Muscle of leg (tissue), 11 donors: ENCODE data around the gene CAMK2D. TPM values are rescaled to one million over a fixed set of nuclear protein-coding genes. Genes with fewer than 3 reads are reported as not detected.

Experiments used
- DNase-seq: peaks from one replicate; pipeline ENCODE4 v3.0.0; 2013
- H3K27ac ChIP-seq: one replicate; pipeline ENCODE4 v1.5.1; 2013; ENCODE audit warnings: mild to moderate bottlenecking, low read length, control low read depth
- H3K27me3 ChIP-seq: one replicate; pipeline ENCODE4 v1.6.1; 2013; ENCODE audit warnings: low read length; ENCODE audit not compliant: control insufficient read depth, insufficient read depth
- H3K36me3 ChIP-seq: one replicate; pipeline ENCODE4 v1.6.1; 2013; ENCODE audit warnings: low read length; ENCODE audit not compliant: control insufficient read depth, insufficient read depth
- H3K4me1 ChIP-seq: one replicate; pipeline ENCODE4 v1.6.1; 2013; ENCODE audit warnings: low read length; ENCODE audit not compliant: control insufficient read depth, insufficient read depth
- H3K4me3 ChIP-seq: one replicate; pipeline ENCODE4 v1.5.1; 2013; ENCODE audit warnings: low read length, control low read depth
- H3K9me3 ChIP-seq: replicated peaks from 2 replicates; pipeline ENCODE4 v1.6.1; 2013; ENCODE audit warnings: low read depth, low read length; ENCODE audit not compliant: control insufficient read depth
- WGBS: methylation state at CpG from one replicate; pipeline ENCODE4 v1.1.5; 2013; ENCODE audit warnings: missing lambda C conversion rate; ENCODE audit not compliant: insufficient coverage; 5-methylcytosine and 5-hydroxymethylcytosine counted together
- polyA plus RNA-seq, 8 donors: library from polyadenylated mRNA; unstranded; fragments of 120-200 nt; gene quantifications; one replicate each; pipeline versions ENCODE4 v1.2.1 to v1.2.3, GENCODE V29; 2013; ENCODE audit warnings: inconsistent platforms in 1 of 8, low replicate concordance in 1 of 8; ENCODE audit not compliant: insufficient read length in 8 of 8, insufficient read depth in 1 of 8
- total RNA-seq: library from RNA; stranded (reverse); fragments of 120-200 nt; gene quantifications from one replicate; pipeline ENCODE4 v1.2.4, GENCODE V29; 2013

The CAMK2D gene
- total and polyA plus RNA-seq, 9 donors = 115 to 183 (median 150) TPM

DNA sequence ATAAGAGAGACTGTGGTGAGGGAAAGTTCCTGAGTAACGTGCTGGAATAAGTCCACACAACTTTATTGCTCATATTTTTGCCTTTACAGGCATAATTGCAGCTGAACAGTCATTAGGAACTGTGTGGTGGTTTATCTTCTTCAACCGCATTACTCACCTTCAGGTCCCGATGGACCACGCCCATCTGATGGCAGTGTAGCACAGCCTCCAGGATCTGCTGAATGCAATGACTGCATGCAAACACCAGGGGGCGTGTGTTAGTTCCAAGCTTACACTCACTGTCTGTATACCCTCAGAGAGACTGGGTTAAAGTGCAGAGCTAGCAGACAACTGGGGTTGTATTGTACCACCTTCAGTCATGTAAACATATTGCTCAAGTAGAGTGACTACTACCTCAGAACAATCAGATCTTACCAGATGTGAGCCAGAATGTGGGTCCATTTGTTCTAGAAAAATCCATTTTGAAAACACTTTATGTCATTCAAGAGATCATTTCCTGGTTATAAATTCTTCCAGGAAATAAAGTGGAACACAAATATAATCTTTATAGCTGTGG is 214.0 kb downstream of the CAMK2D start:
- no peak overlapping the region for H3K27ac ChIP-seq
- 0% methylated on average over 1 of the region's 5 CpGs for WGBS

GRCh38 chr4:113541933-113542332 is 219.6 kb downstream of the CAMK2D start:
- no peak overlapping the region for H3K27ac ChIP-seq
- no peak for DNase-seq
- no peak overlapping the region for H3K4me3 ChIP-seq
- peaks cover 5% of the 10 kb centered on the region for H3K4me1 ChIP-seq
- no peaks in the 10 kb centered on the region for H3K36me3 ChIP-seq
- H3K27me3 ChIP-seq = no peaks in the 10 kb centered on the region
- H3K9me3 ChIP-seq = no peaks in the 10 kb centered on the region

More for the DNA sequence above, 214.0 kb downstream of the CAMK2D start:
- Histone ChIP-seq H3K36me3 (peaks cover 4% of the 10 kb centered on the region), H3K9me3 (no peaks in the 10 kb centered on the region), H3K27me3 (no peaks in the 10 kb centered on the region), H3K4me1 (no peaks in the 10 kb centered on the region), H3K4me3 (no peak overlapping the region)
- peak; percentile 89 for DNase-seq

- Histone ChIP-seq H3K27me3 (no peaks in the 10 kb centered on the region), H3K36me3 (no peaks in the 10 kb centered on the region), H3K9me3 (no peaks in the 10 kb centered on the region), H3K4me3 (no peak overlapping the region), H3K4me1 (peaks cover 7% of the 10 kb centered on the region), H3K27ac (peak overlapping the region; percentile 80)
- no CpG with 5 or more reads among the region's 1 CpG for WGBS
- DNase-seq = peak; percentile 87
These were observed 220.7 kb downstream of the CAMK2D start for GRCh38 chr4:113540859-113541258.

DNA sequence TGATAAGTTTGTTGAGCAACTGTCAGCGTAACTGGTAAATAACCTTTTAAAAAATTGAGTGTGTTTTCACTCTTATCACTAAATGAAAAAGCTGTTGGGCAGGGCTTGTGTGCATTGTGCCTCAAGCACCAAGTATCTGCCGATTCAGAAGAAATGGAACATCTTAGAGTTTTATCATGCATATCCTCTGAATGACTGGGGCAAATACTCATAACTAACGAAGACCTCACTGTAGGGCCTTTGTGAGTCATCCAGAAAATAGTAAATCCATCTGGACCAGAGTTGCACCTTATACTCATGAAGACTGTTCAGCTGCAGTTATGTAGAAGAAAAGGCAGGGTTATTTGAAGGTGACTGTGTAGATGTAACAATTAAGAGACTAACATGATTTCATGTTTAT is 222.1 kb downstream of the CAMK2D start:
- H3K9me3 ChIP-seq = no peaks in the 10 kb centered on the region
- no peak for DNase-seq
- no peak overlapping the region for H3K27ac ChIP-seq
- peaks cover 10% of the 10 kb centered on the region for H3K4me1 ChIP-seq
- no peak overlapping the region for H3K4me3 ChIP-seq
- no peaks in the 10 kb centered on the region for H3K36me3 ChIP-seq
- WGBS = 100% methylated on average over 1 of the region's 3 CpGs
- no peaks in the 10 kb centered on the region for H3K27me3 ChIP-seq

DNA sequence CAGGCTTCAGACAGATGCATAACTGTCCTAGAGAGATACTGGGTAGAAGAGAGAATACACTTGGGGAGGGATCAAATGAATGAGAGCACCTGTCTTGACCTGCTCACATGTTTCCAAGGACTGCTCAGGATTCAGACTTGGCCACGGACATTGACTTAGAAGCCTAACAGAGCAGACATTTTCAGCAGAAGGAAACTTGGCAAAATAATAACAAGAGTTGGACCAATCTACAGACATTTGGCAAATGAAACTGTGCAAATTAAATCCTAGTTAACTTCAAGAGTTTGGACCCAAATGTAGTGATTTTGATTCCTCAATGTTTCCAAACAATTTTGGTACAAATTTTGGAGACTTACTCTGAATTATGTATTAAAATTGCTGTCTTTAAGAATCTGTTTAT is 223.9 kb downstream of the CAMK2D start:
- Histone ChIP-seq H3K27ac (peak overlapping the region; percentile 66), H3K9me3 (no peaks in the 10 kb centered on the region), H3K4me1 (peaks cover 10% of the 10 kb centered on the region), H3K36me3 (no peaks in the 10 kb centered on the region), H3K27me3 (no peaks in the 10 kb centered on the region), H3K4me3 (no peak overlapping the region)
- 0% methylated on average over 1 of the region's 1 CpG for WGBS
- DNase-seq = peak; percentile 90

DNA sequence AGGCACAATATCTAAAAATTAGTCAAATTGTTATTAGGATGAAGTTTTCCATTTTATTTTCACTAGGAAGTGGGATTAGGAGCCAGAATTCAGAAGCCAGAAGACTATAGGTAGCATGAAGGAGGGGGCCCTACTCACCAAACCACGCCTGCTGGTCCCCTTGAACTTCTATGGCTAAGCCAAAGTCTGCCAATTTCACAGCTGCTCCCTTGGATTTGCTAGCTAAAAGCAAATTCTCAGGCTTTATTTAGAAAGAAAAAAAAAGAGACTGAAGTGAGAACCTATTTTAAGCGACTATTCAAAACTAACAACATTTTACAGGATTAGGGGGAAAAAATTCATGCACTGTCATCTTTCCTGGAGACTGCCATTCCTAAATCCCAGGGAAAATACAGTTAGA is 224.3 kb downstream of the CAMK2D start:
- Histone ChIP-seq H3K36me3 (no peaks in the 10 kb centered on the region), H3K9me3 (no peaks in the 10 kb centered on the region), H3K4me1 (peaks cover 10% of the 10 kb centered on the region), H3K27ac (peak overlapping the region; percentile 66), H3K4me3 (no peak overlapping the region), H3K27me3 (no peaks in the 10 kb centered on the region)
- no CpG with 5 or more reads among the region's 2 CpGs for WGBS
- peak; percentile 77 for DNase-seq

DNA sequence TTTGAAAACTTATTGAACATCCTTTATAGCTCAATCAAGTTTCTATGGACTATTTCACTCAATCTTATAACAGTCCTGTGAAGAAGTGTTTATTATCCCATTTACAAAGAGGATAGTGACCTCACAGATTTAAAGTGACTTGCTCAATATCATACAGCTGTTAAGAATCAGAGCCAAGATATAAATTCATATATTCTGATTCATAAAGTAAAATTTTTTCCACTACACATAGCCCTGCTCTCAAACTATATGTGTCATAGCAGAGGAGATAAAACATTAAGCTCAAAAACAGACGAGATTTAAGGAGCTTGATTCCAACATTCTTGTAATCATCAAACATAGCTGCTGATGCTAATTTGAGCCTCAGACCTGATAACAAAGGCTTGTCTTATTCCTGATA is 226.8 kb downstream of the CAMK2D start:
- no peaks in the 10 kb centered on the region for H3K9me3 ChIP-seq
- H3K27ac ChIP-seq = peak overlapping the region; percentile 56
- H3K36me3 ChIP-seq = peaks cover 3% of the 10 kb centered on the region
- peak; percentile 75 for DNase-seq
- peaks cover 10% of the 10 kb centered on the region for H3K4me1 ChIP-seq
- no peak overlapping the region for H3K4me3 ChIP-seq
- no CpG with 5 or more reads among the region's 1 CpG for WGBS
- H3K27me3 ChIP-seq = no peaks in the 10 kb centered on the region

DNA sequence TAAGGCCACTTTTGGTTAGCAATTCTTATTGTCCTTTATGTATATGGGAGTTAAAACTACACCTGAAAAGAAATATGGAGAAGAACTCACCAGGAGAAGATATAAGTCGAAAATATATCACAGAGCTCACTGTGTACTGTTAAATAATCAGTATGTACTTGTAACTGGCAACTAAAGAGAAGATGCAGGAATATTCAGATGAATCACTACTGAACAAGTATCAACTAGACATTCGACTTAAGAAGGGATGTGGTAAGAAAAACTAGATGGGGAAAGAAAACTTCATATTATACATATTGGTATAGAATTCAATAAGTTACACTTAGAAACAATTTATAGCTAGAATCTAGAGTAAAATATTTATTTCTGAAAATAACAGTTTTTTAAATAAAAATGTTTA is 230.0 kb downstream of the CAMK2D start:
- H3K4me3 ChIP-seq = no peak overlapping the region
- no peak for DNase-seq
- no peak overlapping the region for H3K27ac ChIP-seq
- peaks cover 5% of the 10 kb centered on the region for H3K4me1 ChIP-seq
- H3K9me3 ChIP-seq = no peaks in the 10 kb centered on the region
- no CpG with 5 or more reads among the region's 2 CpGs for WGBS
- H3K27me3 ChIP-seq = no peaks in the 10 kb centered on the region
- H3K36me3 ChIP-seq = peaks cover 7% of the 10 kb centered on the region

- no peaks in the 10 kb centered on the region for H3K9me3 ChIP-seq
- peaks cover 9% of the 10 kb centered on the region for H3K36me3 ChIP-seq
- WGBS = no CpG with 5 or more reads among the region's 1 CpG
- H3K27me3 ChIP-seq = no peaks in the 10 kb centered on the region
- H3K4me3 ChIP-seq = no peak overlapping the region
- DNase-seq = no peak
- H3K4me1 ChIP-seq = no peaks in the 10 kb centered on the region
- no peak overlapping the region for H3K27ac ChIP-seq
These were observed 233.1 kb downstream of the CAMK2D start for GRCh38 chr4:113528395-113528794.

GRCh38 chr4:113525521-113525920 is 236.0 kb downstream of the CAMK2D start:
- DNase-seq = no peak
- Histone ChIP-seq H3K9me3 (no peaks in the 10 kb centered on the region), H3K27ac (no peak overlapping the region), H3K36me3 (peaks cover 8% of the 10 kb centered on the region), H3K27me3 (no peaks in the 10 kb centered on the region), H3K4me1 (no peaks in the 10 kb centered on the region), H3K4me3 (no peak overlapping the region)
- no CpG with 5 or more reads among the region's 2 CpGs for WGBS
